ENCODE results near the gene KTI12.

GRCh38 chr1:52055066-52055865 lies 21.7 kb upstream of the KTI12 start, which contains the start of gene TXNDC12:
- peak; percentile 40; the same call in 1 of the 2 replicates for TF ChIP-seq TCF12 (IDR thresholded peaks at IDR 0.05)
- TF ChIP-seq CTCF (IDR thresholded peaks at IDR 0.05) = no peak

Measured in SK-N-SH (cell line).